Measurements from ENCODE around the gene GCNA.

DNA sequence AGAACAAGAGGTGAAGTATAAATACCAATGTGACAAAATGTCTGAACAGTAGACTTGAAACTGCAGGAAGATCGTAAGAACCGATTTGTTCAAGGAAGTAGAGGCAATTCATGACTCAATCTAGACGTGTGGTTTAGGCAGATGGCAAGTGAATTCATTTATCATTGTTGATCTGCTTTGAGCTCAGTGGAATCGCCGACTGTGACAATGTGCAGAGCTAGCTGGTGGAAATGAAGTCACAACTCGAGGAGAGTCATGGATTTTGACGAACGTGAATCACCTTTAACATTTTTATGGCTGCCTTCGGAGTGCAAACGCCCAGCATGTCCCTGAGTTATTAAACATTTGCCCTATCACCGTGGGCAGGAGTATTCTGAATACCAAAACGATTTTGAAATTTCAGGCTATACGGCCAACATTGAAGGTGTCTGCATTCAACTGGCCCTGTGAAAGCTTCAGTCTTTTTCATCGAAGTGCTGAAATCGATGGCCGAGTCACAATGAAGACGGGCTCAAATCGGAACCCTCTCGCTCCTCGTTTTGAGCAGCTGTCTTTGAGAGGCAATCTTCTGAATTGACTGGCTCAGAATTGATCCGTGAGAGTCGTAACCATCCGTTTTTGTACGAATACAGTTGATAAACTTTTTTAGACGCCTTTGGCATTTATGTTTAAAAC, 46.0 kb upstream of the GCNA start:
- TF ChIP-seq, protein P1, sequence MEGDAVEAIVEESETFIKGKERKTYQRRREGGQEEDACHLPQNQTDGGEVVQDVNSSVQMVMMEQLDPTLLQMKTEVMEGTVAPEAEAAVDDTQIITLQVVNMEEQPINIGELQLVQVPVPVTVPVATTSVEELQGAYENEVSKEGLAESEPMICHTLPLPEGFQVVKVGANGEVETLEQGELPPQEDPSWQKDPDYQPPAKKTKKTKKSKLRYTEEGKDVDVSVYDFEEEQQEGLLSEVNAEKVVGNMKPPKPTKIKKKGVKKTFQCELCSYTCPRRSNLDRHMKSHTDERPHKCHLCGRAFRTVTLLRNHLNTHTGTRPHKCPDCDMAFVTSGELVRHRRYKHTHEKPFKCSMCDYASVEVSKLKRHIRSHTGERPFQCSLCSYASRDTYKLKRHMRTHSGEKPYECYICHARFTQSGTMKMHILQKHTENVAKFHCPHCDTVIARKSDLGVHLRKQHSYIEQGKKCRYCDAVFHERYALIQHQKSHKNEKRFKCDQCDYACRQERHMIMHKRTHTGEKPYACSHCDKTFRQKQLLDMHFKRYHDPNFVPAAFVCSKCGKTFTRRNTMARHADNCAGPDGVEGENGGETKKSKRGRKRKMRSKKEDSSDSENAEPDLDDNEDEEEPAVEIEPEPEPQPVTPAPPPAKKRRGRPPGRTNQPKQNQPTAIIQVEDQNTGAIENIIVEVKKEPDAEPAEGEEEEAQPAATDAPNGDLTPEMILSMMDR (IDR thresholded peaks at IDR 0.05): no peak
- TF ChIP-seq POLR2A (IDR thresholded peaks at IDR 0.05) (no peak), POLR2AphosphoS5 (IDR thresholded peaks at IDR 0.05) (peak; percentile 32), EP300 (IDR thresholded peaks at IDR 0.05) (no peak)

All from gastroesophageal sphincter (tissue), 3 donors.